C4-2B (cell line): ENCODE data around the gene ZNF672.
"Not testable (repeated sequence)": the region's sequence is repeated elsewhere in the genome, so short reads cannot be mapped to it uniquely, and the experiment has no call there.

Experiments used
- H3K27ac ChIP-seq: fragments of 450-650 bp; 2 replicates; pipeline ENCODE4 v1.5.1; 2017
- CTCF ChIP-seq: fragments of 450-650 bp; conservative IDR thresholded peaks from 2 replicates; pipeline ENCODE4 v1.5.1; 2017; ENCODE audit warnings: mild to moderate bottlenecking
- ZFX ChIP-seq: fragments of 450-650 bp; IDR thresholded peaks from 2 replicates; pipeline ENCODE4 v1.6.1; 2017

ZNF672 gene

DNA sequence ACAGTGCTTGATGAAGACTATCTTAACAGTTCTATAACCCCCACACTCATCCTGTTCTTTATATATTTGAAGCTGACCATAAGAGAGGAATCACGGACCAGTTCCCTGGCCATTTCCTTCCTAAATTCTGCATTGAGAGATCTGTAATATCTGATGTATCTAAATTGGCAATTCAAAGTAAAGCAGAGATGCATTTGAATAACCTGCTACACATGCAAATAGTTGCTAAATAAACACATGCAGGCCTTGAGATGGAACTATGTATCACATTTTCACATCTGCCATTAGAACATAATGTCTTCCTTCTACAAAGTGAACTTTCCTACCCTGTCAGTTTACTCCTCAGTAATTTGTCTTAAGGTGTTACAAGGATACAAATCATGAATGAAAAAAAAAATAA lies 47.6 kb downstream of the ZNF672 start:
- no peak overlapping the region for H3K27ac ChIP-seq
- TF ChIP-seq ZFX: no peak

- no peak overlapping the region for H3K27ac ChIP-seq
- TF ChIP-seq CTCF (no peak), ZFX (no peak)
Measured at GRCh38 chr1:248886237-248886895, 48.3 kb downstream of the ZNF672 start.

- not testable (repeated sequence) for H3K27ac ChIP-seq
Measured at GRCh38 chr1:248889914-248890243, 51.9 kb downstream of the ZNF672 start.

DNA sequence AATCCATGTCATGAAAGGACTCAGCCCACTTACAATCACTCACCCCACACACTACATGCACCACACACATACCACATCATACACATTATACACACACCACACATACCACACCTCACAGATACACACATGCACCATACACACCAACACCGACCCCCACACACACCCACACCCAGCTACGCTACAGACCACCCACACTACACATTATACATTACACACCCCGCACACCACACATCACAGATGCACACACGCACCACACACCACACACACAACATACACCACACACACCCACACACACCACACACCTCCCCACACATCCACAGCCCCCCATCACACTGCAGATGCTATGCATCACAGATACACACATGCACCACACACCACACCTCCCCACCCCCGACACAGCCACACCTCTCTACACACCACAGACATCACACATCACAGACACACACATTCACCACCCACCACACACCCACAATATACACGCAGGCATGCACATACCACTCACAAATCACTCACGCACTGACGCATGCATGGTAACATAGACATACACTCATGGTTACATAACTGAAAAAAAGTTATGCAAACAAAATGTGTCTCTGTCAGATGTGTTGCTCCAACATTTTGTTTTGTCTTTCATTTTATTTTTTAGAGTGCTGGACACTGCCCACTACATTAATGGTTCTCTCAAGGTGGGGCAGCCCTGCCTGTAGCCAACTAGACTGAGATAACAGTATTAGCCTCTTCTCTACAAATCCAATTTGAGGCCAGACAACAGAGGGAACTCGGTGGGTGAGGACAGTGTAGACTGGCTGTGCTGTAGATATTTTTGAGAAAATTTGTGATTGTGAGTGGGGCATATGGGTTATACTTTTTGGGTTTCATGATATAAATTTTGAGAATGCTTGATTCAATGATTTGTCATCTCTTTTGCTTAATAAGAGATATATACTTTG lies 52.8 kb downstream of the ZNF672 start:
- no peak overlapping the region for H3K27ac ChIP-seq
- TF ChIP-seq ZFX (no peak), CTCF (no peak)

DNA sequence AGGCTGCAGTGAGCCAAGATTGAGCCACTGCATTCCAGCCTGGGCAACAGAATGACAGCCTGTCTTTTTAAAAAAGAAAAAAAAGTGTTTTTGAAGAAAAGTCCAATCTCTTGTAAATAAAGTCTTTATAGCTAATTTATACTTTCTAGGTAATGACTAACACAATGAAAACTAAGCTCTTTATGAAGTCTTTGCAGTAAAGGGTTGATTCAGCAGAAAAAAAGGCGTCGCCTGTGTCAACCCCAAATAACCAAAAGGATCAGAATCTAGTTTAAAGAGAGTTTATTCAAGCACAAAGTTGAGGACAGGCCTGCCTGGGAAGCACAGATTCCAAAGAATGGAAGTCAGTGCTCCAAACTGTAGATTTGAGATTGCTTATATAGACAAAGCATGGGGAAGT lies 53.7 kb downstream of the ZNF672 start:
- H3K27ac ChIP-seq: no peak overlapping the region
- TF ChIP-seq CTCF: no peak
- no peak for TF ChIP-seq ZFX

DNA sequence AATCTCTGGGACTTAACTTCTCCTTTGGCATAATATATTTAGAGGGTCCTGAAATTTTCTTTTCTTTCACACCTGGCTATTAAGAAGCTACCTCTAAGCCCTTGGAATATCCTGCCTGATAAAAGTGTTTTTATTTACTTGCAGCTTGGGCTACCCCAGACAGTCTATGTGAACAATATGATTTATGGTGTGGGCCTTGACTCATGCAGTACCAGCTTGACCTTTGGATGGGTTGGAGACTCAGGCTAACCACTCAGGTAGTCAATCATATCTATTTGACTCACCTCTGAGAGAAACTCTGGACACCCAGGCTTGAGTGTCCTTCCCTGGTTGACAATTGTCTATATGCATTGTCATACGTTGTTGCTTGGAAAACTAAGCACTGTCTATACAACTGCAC lies 54.6 kb downstream of the ZNF672 start:
- H3K27ac ChIP-seq: no peak overlapping the region
- TF ChIP-seq CTCF: no peak

GRCh38 chr1:248894837-248895236 lies 56.8 kb downstream of the ZNF672 start:
- TF ChIP-seq CTCF (no peak), ZFX (no peak)
- H3K27ac ChIP-seq: no peak overlapping the region

- no peak overlapping the region for H3K27ac ChIP-seq
- no peak for TF ChIP-seq ZFX
- TF ChIP-seq CTCF: no peak
Measured at GRCh38 chr1:248897412-248898337, 59.7 kb downstream of the ZNF672 start.
